Measurements from ENCODE around the gene ARSB. TPM values are rescaled to one million over a fixed set of nuclear protein-coding genes. Genes with fewer than 3 reads are reported as not detected.

Gene ARSB
- total and polyA plus RNA-seq, 10 of the 15 experiments (the other 5 are each of a cell fraction or from before 2014, with no cell fraction given), result 1.2 to 8.2 (median 6.1) TPM

DNA sequence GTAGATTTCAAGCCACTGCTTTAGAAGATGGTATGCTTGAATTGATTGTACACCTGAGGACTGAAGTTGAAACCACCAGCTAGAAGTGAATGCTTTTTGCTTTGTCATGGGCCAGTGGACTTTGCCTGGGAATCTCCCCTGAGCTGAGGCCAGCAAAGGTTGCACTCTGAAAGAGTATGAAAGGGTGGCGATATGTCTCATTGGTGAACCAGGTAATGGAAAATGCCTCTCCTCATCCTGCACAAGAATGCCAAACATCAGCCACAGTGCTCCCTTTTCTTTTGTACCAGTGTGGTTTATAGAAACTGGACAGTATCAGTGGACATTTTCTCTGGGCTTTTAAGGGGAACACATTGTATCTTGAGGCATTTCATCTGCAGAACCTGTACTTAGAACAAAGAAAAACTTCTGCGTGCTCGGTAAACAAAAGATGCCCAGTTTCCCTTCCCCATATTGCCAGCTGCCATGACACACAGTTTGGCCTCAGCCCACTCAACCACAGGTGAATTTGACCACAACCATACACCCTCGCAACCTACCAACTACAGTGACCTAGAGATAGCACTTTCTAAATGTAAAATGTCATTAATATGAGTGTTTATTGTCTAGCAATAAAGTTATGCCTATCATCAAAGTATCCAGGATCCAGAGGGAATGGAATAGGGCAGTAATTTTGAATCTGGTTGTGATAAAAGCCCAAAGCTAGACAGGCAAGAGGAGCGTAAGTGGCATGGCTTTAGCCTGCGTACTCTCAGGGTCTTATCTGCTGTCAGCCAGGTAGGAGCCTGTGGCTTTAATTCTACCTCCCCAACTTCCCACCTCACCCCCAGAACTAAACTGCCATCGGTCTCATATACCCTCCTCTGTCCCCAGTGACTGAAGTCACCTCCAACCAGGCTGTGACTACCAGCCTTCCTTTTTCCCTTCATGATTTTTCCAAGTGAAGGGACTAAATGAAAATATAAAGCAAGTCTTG, 257.0 kb downstream of the ARSB start (continued):
- TF ChIP-seq, protein P1, sequence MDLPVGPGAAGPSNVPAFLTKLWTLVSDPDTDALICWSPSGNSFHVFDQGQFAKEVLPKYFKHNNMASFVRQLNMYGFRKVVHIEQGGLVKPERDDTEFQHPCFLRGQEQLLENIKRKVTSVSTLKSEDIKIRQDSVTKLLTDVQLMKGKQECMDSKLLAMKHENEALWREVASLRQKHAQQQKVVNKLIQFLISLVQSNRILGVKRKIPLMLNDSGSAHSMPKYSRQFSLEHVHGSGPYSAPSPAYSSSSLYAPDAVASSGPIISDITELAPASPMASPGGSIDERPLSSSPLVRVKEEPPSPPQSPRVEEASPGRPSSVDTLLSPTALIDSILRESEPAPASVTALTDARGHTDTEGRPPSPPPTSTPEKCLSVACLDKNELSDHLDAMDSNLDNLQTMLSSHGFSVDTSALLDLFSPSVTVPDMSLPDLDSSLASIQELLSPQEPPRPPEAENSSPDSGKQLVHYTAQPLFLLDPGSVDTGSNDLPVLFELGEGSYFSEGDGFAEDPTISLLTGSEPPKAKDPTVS (IDR thresholded peaks at IDR 0.05; ENCODE audit: low read depth, low read length), result no peak
- TF ChIP-seq, protein P2, sequence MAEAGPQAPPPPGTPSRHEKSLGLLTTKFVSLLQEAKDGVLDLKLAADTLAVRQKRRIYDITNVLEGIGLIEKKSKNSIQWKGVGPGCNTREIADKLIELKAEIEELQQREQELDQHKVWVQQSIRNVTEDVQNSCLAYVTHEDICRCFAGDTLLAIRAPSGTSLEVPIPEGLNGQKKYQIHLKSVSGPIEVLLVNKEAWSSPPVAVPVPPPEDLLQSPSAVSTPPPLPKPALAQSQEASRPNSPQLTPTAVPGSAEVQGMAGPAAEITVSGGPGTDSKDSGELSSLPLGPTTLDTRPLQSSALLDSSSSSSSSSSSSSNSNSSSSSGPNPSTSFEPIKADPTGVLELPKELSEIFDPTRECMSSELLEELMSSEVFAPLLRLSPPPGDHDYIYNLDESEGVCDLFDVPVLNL (IDR thresholded peaks at IDR 0.05; ENCODE audit: low read depth, low read length), result no peak
- TF ChIP-seq KLF5 (IDR thresholded peaks at IDR 0.05; ENCODE audit: partially characterized antibody) (peak; percentile 61), CBFB (IDR thresholded peaks at IDR 0.05; ENCODE audit: low read depth) (peak; percentile 98), SREBF1 (IDR thresholded peaks at IDR 0.05; ENCODE audit: low read length) (no peak), PML (IDR thresholded peaks at IDR 0.05; ENCODE audit: low read length) (peak; percentile 75), MYB (IDR thresholded peaks at IDR 0.05; ENCODE audit: borderline replicate concordance, low read depth, low read length) (0 out of 2 replicates have a peak, but pooled peaks have one; percentile 8), SMC3 (IDR thresholded peaks at IDR 0.05; ENCODE audit: borderline replicate concordance, low read length) (no peak; the same call in 1 of the 2 replicates), SMARCA5 (IDR thresholded peaks at IDR 0.05) (peak; percentile 49; the same call in 1 of the 2 replicates), CREB1 (IDR thresholded peaks at IDR 0.05; ENCODE audit: low read depth) (peak; percentile 58; the same call in 1 of the 2 replicates), KAT2A (conservative IDR thresholded peaks at IDR 0.05; ENCODE audit: control insufficient read depth, low read depth, low read length) (no peak), NFIC (IDR thresholded peaks at IDR 0.05; ENCODE audit: low read depth, low read length) (peak; percentile 97), SIX5 (IDR thresholded peaks at IDR 0.05; ENCODE audit: low read depth, low read length, severe bottlenecking) (no peak), CBX3 (IDR thresholded peaks at IDR 0.05; ENCODE audit: borderline replicate concordance, low read depth) (no peak), ZNF384 (IDR thresholded peaks at IDR 0.05; ENCODE audit: borderline replicate concordance, low read depth, low read length) (no peak), CHD1 (IDR thresholded peaks at IDR 0.05; ENCODE audit: low read depth, low read length) (no peak), PAX8 (IDR thresholded peaks at IDR 0.05) (no peak), SMAD1 (IDR thresholded peaks at IDR 0.05; ENCODE audit: low read depth, partially characterized antibody) (no peak), EGR1 (IDR thresholded peaks at IDR 0.05; ENCODE audit: borderline replicate concordance in 1 of 2, low read depth in 2 of 2, low read length in 2 of 2) (peak in 1 of 2 experiments; percentile 87; a peak in 2 of 3 replicates), HDAC2 (IDR thresholded peaks at IDR 0.05) (no peak), JUNB (IDR thresholded peaks at IDR 0.05) (peak; percentile 65), ESRRA (IDR thresholded peaks at IDR 0.05; ENCODE audit: low read length) (no peak), SUPT20H (IDR thresholded peaks at IDR 0.05; ENCODE audit: borderline replicate concordance, control insufficient read depth, low read depth, low read length) (no peak), CREM (IDR thresholded peaks at IDR 0.05; ENCODE audit: low read depth) (peak; percentile 93), ZNF622 (IDR thresholded peaks at IDR 0.05) (no peak)
- TF ChIP-seq, protein P3, sequence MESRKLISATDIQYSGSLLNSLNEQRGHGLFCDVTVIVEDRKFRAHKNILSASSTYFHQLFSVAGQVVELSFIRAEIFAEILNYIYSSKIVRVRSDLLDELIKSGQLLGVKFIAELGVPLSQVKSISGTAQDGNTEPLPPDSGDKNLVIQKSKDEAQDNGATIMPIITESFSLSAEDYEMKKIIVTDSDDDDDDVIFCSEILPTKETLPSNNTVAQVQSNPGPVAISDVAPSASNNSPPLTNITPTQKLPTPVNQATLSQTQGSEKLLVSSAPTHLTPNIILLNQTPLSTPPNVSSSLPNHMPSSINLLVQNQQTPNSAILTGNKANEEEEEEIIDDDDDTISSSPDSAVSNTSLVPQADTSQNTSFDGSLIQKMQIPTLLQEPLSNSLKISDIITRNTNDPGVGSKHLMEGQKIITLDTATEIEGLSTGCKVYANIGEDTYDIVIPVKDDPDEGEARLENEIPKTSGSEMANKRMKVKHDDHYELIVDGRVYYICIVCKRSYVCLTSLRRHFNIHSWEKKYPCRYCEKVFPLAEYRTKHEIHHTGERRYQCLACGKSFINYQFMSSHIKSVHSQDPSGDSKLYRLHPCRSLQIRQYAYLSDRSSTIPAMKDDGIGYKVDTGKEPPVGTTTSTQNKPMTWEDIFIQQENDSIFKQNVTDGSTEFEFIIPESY (IDR thresholded peaks at IDR 0.05), result no peak
- TF ChIP-seq, protein P4, sequence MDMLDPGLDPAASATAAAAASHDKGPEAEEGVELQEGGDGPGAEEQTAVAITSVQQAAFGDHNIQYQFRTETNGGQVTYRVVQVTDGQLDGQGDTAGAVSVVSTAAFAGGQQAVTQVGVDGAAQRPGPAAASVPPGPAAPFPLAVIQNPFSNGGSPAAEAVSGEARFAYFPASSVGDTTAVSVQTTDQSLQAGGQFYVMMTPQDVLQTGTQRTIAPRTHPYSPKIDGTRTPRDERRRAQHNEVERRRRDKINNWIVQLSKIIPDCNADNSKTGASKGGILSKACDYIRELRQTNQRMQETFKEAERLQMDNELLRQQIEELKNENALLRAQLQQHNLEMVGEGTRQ (IDR thresholded peaks at IDR 0.05; ENCODE audit: borderline replicate concordance, low read depth, low read length), result no peak

All from GM12878 (cell line).